ENCODE results near the gene EEF1G.

- TF ChIP-seq CTCF (IDR thresholded peaks at IDR 0.05) = no peak
- no peak for TF ChIP-seq POLR2A (IDR thresholded peaks at IDR 0.05)
- peak in 2 of 3 donors; percentile 71 to 86 for TF ChIP-seq POLR2AphosphoS5 (IDR thresholded peaks at IDR 0.05)
- TF ChIP-seq EP300 (IDR thresholded peaks at IDR 0.05) = no peak
Observed at GRCh38 chr11:62599069-62599696, 25.5 kb upstream of the EEF1G start.
